ENCODE results near the gene ZBTB3. TPM values are rescaled to one million over a fixed set of nuclear protein-coding genes. Genes with fewer than 3 reads are reported as not detected.
A peak's percentile ranks its signal among the peaks of the same experiment; 100 is the strongest.
"Not testable (repeated sequence)": the region's sequence is repeated elsewhere in the genome, so short reads cannot be mapped to it uniquely, and the experiment has no call there.

ZBTB3 gene
- total and polyA plus RNA-seq, 2 of the 13 experiments (the other 11 are each of a cell fraction or from before 2014, with no cell fraction given): 3.4 to 5.2 TPM

DNA sequence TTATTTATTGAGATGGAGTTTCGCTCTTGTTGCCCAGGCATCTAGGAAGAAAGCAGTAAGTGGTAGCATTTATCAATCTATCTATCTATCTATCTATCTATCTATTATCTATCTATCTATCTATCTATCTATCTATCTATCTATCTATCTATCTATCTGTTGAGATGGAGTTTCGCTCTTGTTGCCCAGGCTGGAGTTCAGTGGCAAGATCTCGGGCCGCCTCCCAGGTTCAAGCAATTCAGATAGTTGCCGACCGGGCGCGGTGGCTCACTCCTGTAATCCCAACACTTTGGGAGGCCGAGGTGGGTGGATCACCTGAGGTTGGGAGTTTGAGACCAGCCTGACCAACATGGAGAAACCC, 6.9 kb upstream of the ZBTB3 start:
- DNase-seq (ENCODE audit: low spot score); H3K36me3 ChIP-seq (replicated peaks in 1 of 2; ENCODE audit: control insufficient read depth in 1 of 2, insufficient read depth in 2 of 2, low read length in 2 of 2); H3K9me3 ChIP-seq (ENCODE audit: low read length); ATAC-seq; BruUV-seq (replicated peaks); H3K9ac ChIP-seq (ENCODE audit: insufficient read depth, low read depth, low read length); FAIRE-seq; CTCF ChIA-PET (ENCODE audit: low intra/inter-chr PET ratio, low total read pairs); H3K27me3 ChIP-seq (ENCODE audit: control insufficient read depth in 1 of 2, insufficient read depth in 2 of 2, low read length in 2 of 2); H4K20me1 ChIP-seq (ENCODE audit: insufficient read depth, low read length); intact Hi-C loops (cut with micrococcal nuclease; ENCODE audit: unreplicated experiment); H3K27ac ChIP-seq (ENCODE audit: extremely low read length, insufficient read depth, low read length); in situ Hi-C loops (cut with HindIII; ENCODE audit: extremely low pct_ligation_motif_present, low pct_unique_long_range_greater_than_20kb); H2AFZ ChIP-seq (ENCODE audit: low read length): not testable (repeated sequence)
- POLR2A ChIA-PET: interaction anchor here (0.6 to 3.7 kb wide), 16 partner anchors 10 to 434 kb away, joined by 3 to 44 read pairs (median 6); partner anchors contain the start of genes C11orf98, CSKMT, EEF1G and HNRNPUL2
- H3K4me3 ChIP-seq (replicated peaks in 1 of 3; ENCODE audit: insufficient read depth in 1 of 3, low read depth in 2 of 3, low read length in 3 of 3): peak overlapping the region; percentile 43 to 72 (median 50); a peak in 5 of 6 replicates
- WGBS (ENCODE audit: low lambda C conversion rate): 24% methylated on average over 9 of the region's 9 CpGs
- peak; percentile 10; the same call in 1 of the 2 replicates for TF ChIP-seq ZNF772 (CRISPR knock-in tag; IDR thresholded peaks at IDR 0.05)
- peaks cover 28% of the 10 kb centered on the region for H3K4me1 ChIP-seq (ENCODE audit: insufficient read depth, low read length)
- H3K4me2 ChIP-seq (ENCODE audit: low read depth, low read length): peak overlapping the region; percentile 55
- peaks cover 12% of the 10 kb centered on the region for H3K79me2 ChIP-seq (ENCODE audit: insufficient read depth, low read length)

DNA sequence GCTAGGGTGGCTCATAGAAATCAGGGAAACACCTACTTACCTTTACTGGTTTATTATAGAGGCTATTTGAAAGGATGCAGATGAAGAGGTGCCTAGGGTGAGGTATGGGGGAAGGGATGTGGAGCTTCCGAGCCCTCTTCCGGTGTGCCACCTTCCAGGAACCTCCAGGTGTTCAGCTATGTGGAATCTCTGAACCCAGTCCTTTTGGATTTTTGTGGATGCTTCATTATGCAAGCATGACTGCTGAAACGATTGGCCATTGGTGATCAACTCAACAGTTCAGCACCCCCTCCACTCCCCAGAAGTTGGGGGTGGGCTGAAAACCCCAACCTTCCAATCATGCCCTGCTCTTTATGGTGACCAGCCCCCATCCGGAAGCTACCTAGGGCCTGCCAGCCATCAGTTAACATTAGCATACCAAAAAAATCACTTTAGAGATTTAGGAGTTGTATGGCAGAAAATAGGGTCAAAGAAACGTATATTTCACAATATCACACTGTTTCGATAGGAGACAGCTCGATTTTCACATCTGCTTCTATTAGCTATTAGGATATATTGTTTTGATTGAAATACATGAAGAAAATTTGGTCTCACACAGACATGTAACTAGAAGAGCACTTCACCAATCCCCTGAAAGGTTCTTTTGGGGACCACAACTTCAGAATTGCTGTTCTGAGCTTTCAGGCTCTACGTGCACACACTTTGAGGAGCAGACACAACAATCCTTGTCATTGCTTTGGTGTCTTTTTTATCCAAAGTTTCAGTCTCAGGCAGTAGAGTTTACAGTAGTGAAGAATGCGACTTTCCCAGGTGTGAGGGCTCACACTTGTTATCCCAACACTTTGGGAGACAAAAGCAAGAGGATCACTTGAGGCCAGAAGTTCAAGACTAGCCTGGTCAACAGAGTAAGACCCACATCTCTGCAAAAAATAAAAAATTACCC, 4.2 kb upstream of the ZBTB3 start:
- Histone ChIP-seq H3K4me1 (ENCODE audit: insufficient read depth, low read length) (peaks cover 47% of the 10 kb centered on the region), H2AFZ (ENCODE audit: low read length) (peak overlapping the region; percentile 88), H4K20me1 (ENCODE audit: insufficient read depth, low read length) (no peaks in the 10 kb centered on the region), H3K9ac (ENCODE audit: insufficient read depth, low read depth, low read length) (peak overlapping the region; percentile 18; the same call in 1 of the 2 replicates), H3K79me2 (ENCODE audit: insufficient read depth, low read length) (peaks cover 12% of the 10 kb centered on the region), H3K4me2 (ENCODE audit: low read depth, low read length) (peak overlapping the region; percentile 51), H3K4me3 (replicated peaks in 1 of 3; ENCODE audit: insufficient read depth in 1 of 3, low read depth in 2 of 3, low read length in 3 of 3) (peak overlapping the region in 2 of 3 experiments; percentile 7 to 20; a peak in 3 of 6 replicates), H3K27ac (ENCODE audit: extremely low read length, insufficient read depth, low read length) (no peak overlapping the region), H3K36me3 (replicated peaks in 1 of 2; ENCODE audit: control insufficient read depth in 1 of 2, insufficient read depth in 2 of 2, low read length in 2 of 2) (no peaks in the 10 kb centered on the region), H3K9me3 (ENCODE audit: low read length) (no peaks in the 10 kb centered on the region), H3K27me3 (ENCODE audit: control insufficient read depth in 1 of 2, insufficient read depth in 2 of 2, low read length in 2 of 2) (peaks cover 0 to 3% of the 10 kb centered on the region in 2 experiments; a peak in 1 of 5 replicates)
- in situ Hi-C loops (cut with HindIII; ENCODE audit: extremely low pct_ligation_motif_present, low pct_unique_long_range_greater_than_20kb): no loop called here
- ChIA-PET POLR2A (interaction anchor here (0.9 to 2.4 kb wide), 5 partner anchors 11 to 166 kb away, joined by 4 to 10 read pairs (median 5); partner anchors contain the start of genes C11orf98, CSKMT, HNRNPUL2 and TAF6L), CTCF (ENCODE audit: low intra/inter-chr PET ratio, low total read pairs) (no interaction called here)
- FAIRE-seq (no peak), DNase-seq (ENCODE audit: low spot score) (no peak), ATAC-seq (no peak)
- 18% methylated on average over 9 of the region's 9 CpGs for WGBS (ENCODE audit: low lambda C conversion rate)
- intact Hi-C loops (cut with micrococcal nuclease; ENCODE audit: unreplicated experiment): no loop called here
- no TSS peak for BruUV-seq (replicated peaks)
- no peak for TF ChIP-seq CEBPG (CRISPR knock-in tag; IDR thresholded peaks at IDR 0.05)
- no peak for TF ChIP-seq ZKSCAN5 (CRISPR knock-in tag; IDR thresholded peaks at IDR 0.05)
- peak; percentile 47; the same call in 1 of the 2 replicates for TF ChIP-seq CEBPB (IDR thresholded peaks at IDR 0.05; ENCODE audit: borderline replicate concordance, low read depth, low read length)
- TF ChIP-seq, protein P1, sequence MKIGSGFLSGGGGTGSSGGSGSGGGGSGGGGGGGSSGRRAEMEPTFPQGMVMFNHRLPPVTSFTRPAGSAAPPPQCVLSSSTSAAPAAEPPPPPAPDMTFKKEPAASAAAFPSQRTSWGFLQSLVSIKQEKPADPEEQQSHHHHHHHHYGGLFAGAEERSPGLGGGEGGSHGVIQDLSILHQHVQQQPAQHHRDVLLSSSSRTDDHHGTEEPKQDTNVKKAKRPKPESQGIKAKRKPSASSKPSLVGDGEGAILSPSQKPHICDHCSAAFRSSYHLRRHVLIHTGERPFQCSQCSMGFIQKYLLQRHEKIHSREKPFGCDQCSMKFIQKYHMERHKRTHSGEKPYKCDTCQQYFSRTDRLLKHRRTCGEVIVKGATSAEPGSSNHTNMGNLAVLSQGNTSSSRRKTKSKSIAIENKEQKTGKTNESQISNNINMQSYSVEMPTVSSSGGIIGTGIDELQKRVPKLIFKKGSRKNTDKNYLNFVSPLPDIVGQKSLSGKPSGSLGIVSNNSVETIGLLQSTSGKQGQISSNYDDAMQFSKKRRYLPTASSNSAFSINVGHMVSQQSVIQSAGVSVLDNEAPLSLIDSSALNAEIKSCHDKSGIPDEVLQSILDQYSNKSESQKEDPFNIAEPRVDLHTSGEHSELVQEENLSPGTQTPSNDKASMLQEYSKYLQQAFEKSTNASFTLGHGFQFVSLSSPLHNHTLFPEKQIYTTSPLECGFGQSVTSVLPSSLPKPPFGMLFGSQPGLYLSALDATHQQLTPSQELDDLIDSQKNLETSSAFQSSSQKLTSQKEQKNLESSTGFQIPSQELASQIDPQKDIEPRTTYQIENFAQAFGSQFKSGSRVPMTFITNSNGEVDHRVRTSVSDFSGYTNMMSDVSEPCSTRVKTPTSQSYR (CRISPR knock-in tag; IDR thresholded peaks at IDR 0.05; ENCODE audit: borderline replicate concordance): peak; percentile 20; the same call in 1 of the 2 replicates
- TF ChIP-seq ETV5 (CRISPR knock-in tag; IDR thresholded peaks at IDR 0.05; ENCODE audit: borderline replicate concordance): peak; percentile 20; the same call in 1 of the 2 replicates
- no peak for TF ChIP-seq JUNB (CRISPR knock-in tag; IDR thresholded peaks at IDR 0.05; ENCODE audit: borderline replicate concordance)
- TF ChIP-seq KLF9 (CRISPR knock-in tag; IDR thresholded peaks at IDR 0.05; ENCODE audit: low read depth): no peak
- no peak for TF ChIP-seq RORA (CRISPR knock-in tag; IDR thresholded peaks at IDR 0.05)
- TF ChIP-seq, protein P2, sequence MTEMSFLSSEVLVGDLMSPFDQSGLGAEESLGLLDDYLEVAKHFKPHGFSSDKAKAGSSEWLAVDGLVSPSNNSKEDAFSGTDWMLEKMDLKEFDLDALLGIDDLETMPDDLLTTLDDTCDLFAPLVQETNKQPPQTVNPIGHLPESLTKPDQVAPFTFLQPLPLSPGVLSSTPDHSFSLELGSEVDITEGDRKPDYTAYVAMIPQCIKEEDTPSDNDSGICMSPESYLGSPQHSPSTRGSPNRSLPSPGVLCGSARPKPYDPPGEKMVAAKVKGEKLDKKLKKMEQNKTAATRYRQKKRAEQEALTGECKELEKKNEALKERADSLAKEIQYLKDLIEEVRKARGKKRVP (CRISPR knock-in tag; IDR thresholded peaks at IDR 0.05): no peak
- TF ChIP-seq ZNF160 (CRISPR knock-in tag; IDR thresholded peaks at IDR 0.05): no peak
